Stimulated activated CD4-positive, alpha-beta T cell treated with anti-CD3 and anti-CD28 coated beads, Interleukin-12 subunit alpha, Interleukin-12 subunit beta, amount 100 ng/mL, for 48 hours (primary cell): ENCODE data around the gene SLC27A1.
"Not testable (repeated sequence)": the region's sequence is repeated elsewhere in the genome, so short reads cannot be mapped to it uniquely, and the experiment has no call there.

ENCODE experiments used
- DNase-seq, 3 donors: peaks; one replicate each; pipeline ENCODE4 v3.0.0-alpha.2; 2020; ENCODE audit warnings: low read depth in 2 of 3, low spot score in 1 of 3

SLC27A1 gene

GRCh38 chr19:17486545-17487240 is 16.4 kb downstream of the SLC27A1 start:
- DNase-seq: no peak

- DNase-seq: no peak
Observed at GRCh38 chr19:17487284-17488121, 17.2 kb downstream of the SLC27A1 start.

GRCh38 chr19:17488593-17489391 is 18.5 kb downstream of the SLC27A1 start:
- peak; percentile 71 to 80 (median 72) for DNase-seq

- DNase-seq: no peak
Observed at GRCh38 chr19:17489392-17490030, 19.2 kb downstream of the SLC27A1 start.

GRCh38 chr19:17490411-17490810 is 20.1 kb downstream of the SLC27A1 start:
- no peak for DNase-seq

GRCh38 chr19:17491287-17491686 is 21.0 kb downstream of the SLC27A1 start:
- no peak for DNase-seq

GRCh38 chr19:17495639-17496296 is 25.4 kb downstream of the SLC27A1 start:
- no peak for DNase-seq

- DNase-seq: peak; percentile 73 to 86 (median 77)
Observed at GRCh38 chr19:17496337-17496997, 26.1 kb downstream of the SLC27A1 start.

GRCh38 chr19:17497149-17497798 is 26.9 kb downstream of the SLC27A1 start:
- DNase-seq: no peak

GRCh38 chr19:17499025-17499424 is 28.7 kb downstream of the SLC27A1 start:
- not testable (repeated sequence) for DNase-seq

GRCh38 chr19:17499648-17500446 is 29.5 kb downstream of the SLC27A1 start:
- DNase-seq: no peak

GRCh38 chr19:17500447-17501198 is 30.3 kb downstream of the SLC27A1 start:
- no peak for DNase-seq

GRCh38 chr19:17503240-17503639 is 32.9 kb downstream of the SLC27A1 start:
- no peak for DNase-seq

- DNase-seq: no peak
Observed at GRCh38 chr19:17504030-17504429, 33.7 kb downstream of the SLC27A1 start.

GRCh38 chr19:17504456-17504855 is 34.1 kb downstream of the SLC27A1 start:
- no peak for DNase-seq

GRCh38 chr19:17505223-17505622 is 34.9 kb downstream of the SLC27A1 start:
- no peak for DNase-seq

GRCh38 chr19:17506745-17507144 is 36.4 kb downstream of the SLC27A1 start:
- DNase-seq: no peak

GRCh38 chr19:17508558-17508933 is 38.2 kb downstream of the SLC27A1 start:
- not testable (repeated sequence) for DNase-seq
